Measurements from ENCODE around the gene ZNF664. TPM values are rescaled to one million over a fixed set of nuclear protein-coding genes. Genes with fewer than 3 reads are reported as not detected.

ZNF664 gene
- total RNA-seq, 6 experiments from 2014 or later: 37.3 to 46.5 (median 43.2) TPM

- no peak overlapping the region for H3K27ac ChIP-seq
- ATAC-seq: no peak
- intact Hi-C loops (cut with DNase I): no loop called here
- H3K4me3 ChIP-seq: no peak overlapping the region
- no peaks in the 10 kb centered on the region for H3K27me3 ChIP-seq
- WGBS (ENCODE audit: insufficient coverage, low coverage, low lambda C conversion rate, missing lambda C conversion rate): 75% methylated on average over 11 of the region's 12 CpGs
- no peak for DNase-seq
- no peaks in the 10 kb centered on the region for H3K36me3 ChIP-seq
- peaks cover 0 to 14% (median 5%) of the 10 kb centered on the region in 4 donors for H3K4me1 ChIP-seq
- TF ChIP-seq CTCF (IDR thresholded peaks at IDR 0.05) (no peak), POLR2A (IDR thresholded peaks at IDR 0.05) (no peak)
- H3K9me3 ChIP-seq: no peaks in the 10 kb centered on the region
These were observed 11.2 kb upstream of the ZNF664 start for GRCh38 chr12:123961585-123962345.

GRCh38 chr12:123962513-123962912, 10.5 kb upstream of the ZNF664 start:
- Histone ChIP-seq H3K4me3 (no peak overlapping the region), H3K27me3 (no peaks in the 10 kb centered on the region), H3K4me1 (peaks cover 0 to 14% (median 5%) of the 10 kb centered on the region in 4 donors), H3K36me3 (no peaks in the 10 kb centered on the region), H3K9me3 (no peaks in the 10 kb centered on the region), H3K27ac (no peak overlapping the region)
- intact Hi-C loops (cut with DNase I): no loop called here
- 90% methylated on average over 5 of the region's 5 CpGs for WGBS (ENCODE audit: insufficient coverage, low coverage, low lambda C conversion rate, missing lambda C conversion rate)
- no peak for DNase-seq
- TF ChIP-seq POLR2A (IDR thresholded peaks at IDR 0.05): no peak
- no peak for TF ChIP-seq CTCF (IDR thresholded peaks at IDR 0.05)
- no peak for ATAC-seq

- H3K4me3 ChIP-seq: no peak overlapping the region
- H3K36me3 ChIP-seq: no peaks in the 10 kb centered on the region
- DNase-seq (no peak), ATAC-seq (peak in 2 of 4 donors; percentile 30 to 50)
- H3K27ac ChIP-seq: no peak overlapping the region
- H3K27me3 ChIP-seq: no peaks in the 10 kb centered on the region
- peaks cover 0 to 14% (median 5%) of the 10 kb centered on the region in 4 donors for H3K4me1 ChIP-seq
- H3K9me3 ChIP-seq: no peaks in the 10 kb centered on the region
- TF ChIP-seq CTCF (IDR thresholded peaks at IDR 0.05) (no peak), POLR2A (IDR thresholded peaks at IDR 0.05) (no peak)
- WGBS (ENCODE audit: insufficient coverage, low coverage, low lambda C conversion rate, missing lambda C conversion rate): 42% methylated on average over 4 of the region's 4 CpGs
- intact Hi-C loops (cut with DNase I): no loop called here
These were observed 9.2 kb upstream of the ZNF664 start for GRCh38 chr12:123963821-123964220.

- Histone ChIP-seq H3K9me3 (no peaks in the 10 kb centered on the region), H3K36me3 (no peaks in the 10 kb centered on the region), H3K27ac (no peak overlapping the region), H3K4me1 (peaks cover 0 to 14% (median 5%) of the 10 kb centered on the region in 4 donors), H3K4me3 (no peak overlapping the region), H3K27me3 (no peaks in the 10 kb centered on the region)
- ATAC-seq (no peak), DNase-seq (no peak)
- intact Hi-C loops (cut with DNase I): no loop called here
- TF ChIP-seq CTCF (IDR thresholded peaks at IDR 0.05): no peak
- TF ChIP-seq POLR2A (IDR thresholded peaks at IDR 0.05): no peak
- WGBS (ENCODE audit: insufficient coverage, low coverage, low lambda C conversion rate, missing lambda C conversion rate): 68% methylated on average over 5 of the region's 5 CpGs
These were observed 7.6 kb upstream of the ZNF664 start for GRCh38 chr12:123965382-123965781.
